ENCODE results near the gene CRK.
"Not testable (repeated sequence)": the region's sequence is repeated elsewhere in the genome, so short reads cannot be mapped to it uniquely, and the experiment has no call there.

The CRK gene

GRCh38 chr17:1379208-1379929 lies 76.7 kb downstream of the CRK start:
- DNase-seq = no peak

GRCh38 chr17:1378476-1378860 lies 77.6 kb downstream of the CRK start:
- DNase-seq = not testable (repeated sequence)

GRCh38 chr17:1377334-1377733 lies 78.7 kb downstream of the CRK start:
- DNase-seq = no peak

- no peak for DNase-seq
Observed at GRCh38 chr17:1376061-1376460, 80.0 kb downstream of the CRK start.

- DNase-seq = no peak
Observed at GRCh38 chr17:1375615-1376014, 80.4 kb downstream of the CRK start.

- no peak for DNase-seq
Observed at GRCh38 chr17:1374431-1375177, 81.4 kb downstream of the CRK start.

- no peak for DNase-seq
Observed at GRCh38 chr17:1373707-1374237, 82.3 kb downstream of the CRK start.

- no peak for DNase-seq
Observed at GRCh38 chr17:1372618-1373017, 83.4 kb downstream of the CRK start.

- no peak for DNase-seq
Observed at GRCh38 chr17:1371893-1372590, 84.0 kb downstream of the CRK start.
